IPS-18a (cell line): Measurements from ENCODE around the gene SIPA1.

Experiments used
- H3K27ac ChIP-seq: one replicate; pipeline ENCODE4 v1.5.1; 2013; ENCODE audit warnings: low read length
- H3K27me3 ChIP-seq: one replicate; pipeline ENCODE4 v1.6.1; 2013; ENCODE audit warnings: mild to moderate bottlenecking, low read length; ENCODE audit not compliant: control insufficient read depth, insufficient read depth
- H3K36me3 ChIP-seq: one replicate; pipeline ENCODE4 v1.6.1; 2013; ENCODE audit warnings: low read depth, low read length; ENCODE audit not compliant: control insufficient read depth
- H3K4me1 ChIP-seq: one replicate; pipeline ENCODE4 v1.6.1; 2013; ENCODE audit warnings: low read depth, low read length; ENCODE audit not compliant: control insufficient read depth
- H3K4me3 ChIP-seq: one replicate; pipeline ENCODE4 v1.5.1; 2013; ENCODE audit warnings: low read length
- H3K9ac ChIP-seq: one replicate; pipeline ENCODE4 v1.6.1; 2013; ENCODE audit warnings: mild to moderate bottlenecking, low read length, moderate library complexity
- H3K9me3 ChIP-seq: one replicate; pipeline ENCODE4 v1.6.1; 2013; ENCODE audit warnings: low read depth, low read length; ENCODE audit not compliant: control insufficient read depth

SIPA1 gene

GRCh38 chr11:65611758-65612603 is 25.9 kb upstream of the SIPA1 start:
- H3K4me3 ChIP-seq, result no peak overlapping the region
- no peak overlapping the region for H3K9ac ChIP-seq
- H3K36me3 ChIP-seq, result no peaks in the 10 kb centered on the region
- no peaks in the 10 kb centered on the region for H3K9me3 ChIP-seq
- peaks cover 9% of the 10 kb centered on the region for H3K4me1 ChIP-seq
- H3K27me3 ChIP-seq, result no peaks in the 10 kb centered on the region
- H3K27ac ChIP-seq, result no peak overlapping the region

- Histone ChIP-seq H3K4me3 (no peak overlapping the region), H3K9ac (no peak overlapping the region), H3K9me3 (no peaks in the 10 kb centered on the region), H3K27me3 (no peaks in the 10 kb centered on the region), H3K36me3 (peaks cover 3% of the 10 kb centered on the region), H3K27ac (no peak overlapping the region), H3K4me1 (peaks cover 4% of the 10 kb centered on the region)
Observed at GRCh38 chr11:65612691-65613090, 25.2 kb upstream of the SIPA1 start.

- H3K4me1 ChIP-seq, result no peaks in the 10 kb centered on the region
- peak overlapping the region; percentile 57 for H3K9ac ChIP-seq
- peak overlapping the region; percentile 43 for H3K27ac ChIP-seq
Observed at GRCh38 chr11:65613091-65613928, 24.6 kb upstream of the SIPA1 start.

GRCh38 chr11:65615229-65615949 is 22.5 kb upstream of the SIPA1 start, which contains the start of gene PCNX3:
Gene PCNX3, plus strand, starts transcription at chr11:65615776. Its CDS starts 536 bp downstream, at chr11:65616312.
- H3K27ac ChIP-seq, result peak within 1 kb of the TSS; percentile 28
- peaks cover 24% of the 10 kb centered on the region for H3K36me3 ChIP-seq
- H3K27me3 ChIP-seq, result no peaks in the 10 kb centered on the region
- H3K4me3 ChIP-seq, result peak within 1 kb of the TSS; percentile 70
- H3K9ac ChIP-seq, result peak within 1 kb of the TSS; percentile 57
- no peaks in the 10 kb centered on the region for H3K4me1 ChIP-seq
- H3K9me3 ChIP-seq, result no peaks in the 10 kb centered on the region

More at GRCh38 chr11:65613091-65613928, 24.6 kb upstream of the SIPA1 start:
- H3K4me3 ChIP-seq, result peak overlapping the region; percentile 70
- H3K9me3 ChIP-seq, result no peaks in the 10 kb centered on the region
- peaks cover 7% of the 10 kb centered on the region for H3K36me3 ChIP-seq
- no peaks in the 10 kb centered on the region for H3K27me3 ChIP-seq

GRCh38 chr11:65615950-65616574 is 21.8 kb upstream of the SIPA1 start:
- Histone ChIP-seq H3K27me3 (no peaks in the 10 kb centered on the region), H3K36me3 (peaks cover 28% of the 10 kb centered on the region), H3K4me3 (peak overlapping the region; percentile 70), H3K9me3 (no peaks in the 10 kb centered on the region), H3K9ac (peak overlapping the region; percentile 52), H3K4me1 (no peaks in the 10 kb centered on the region), H3K27ac (no peak overlapping the region)

GRCh38 chr11:65616575-65617001 is 21.3 kb upstream of the SIPA1 start:
- Histone ChIP-seq H3K27ac (no peak overlapping the region), H3K4me1 (no peaks in the 10 kb centered on the region), H3K27me3 (no peaks in the 10 kb centered on the region), H3K4me3 (peak overlapping the region; percentile 70), H3K9me3 (no peaks in the 10 kb centered on the region), H3K9ac (peak overlapping the region; percentile 52), H3K36me3 (peaks cover 28% of the 10 kb centered on the region)

- Histone ChIP-seq H3K4me3 (no peak overlapping the region), H3K9me3 (no peaks in the 10 kb centered on the region), H3K27ac (no peak overlapping the region), H3K9ac (no peak overlapping the region), H3K4me1 (no peaks in the 10 kb centered on the region), H3K27me3 (no peaks in the 10 kb centered on the region), H3K36me3 (peaks cover 34% of the 10 kb centered on the region)
Observed at GRCh38 chr11:65617136-65617850, 20.6 kb upstream of the SIPA1 start.

- H3K4me1 ChIP-seq, result no peaks in the 10 kb centered on the region
- H3K4me3 ChIP-seq, result no peak overlapping the region
- no peak overlapping the region for H3K27ac ChIP-seq
- peaks cover 35% of the 10 kb centered on the region for H3K36me3 ChIP-seq
- no peaks in the 10 kb centered on the region for H3K9me3 ChIP-seq
- H3K9ac ChIP-seq, result no peak overlapping the region
- no peaks in the 10 kb centered on the region for H3K27me3 ChIP-seq
Observed at GRCh38 chr11:65617990-65618751, 19.7 kb upstream of the SIPA1 start.

GRCh38 chr11:65618763-65619162 is 19.1 kb upstream of the SIPA1 start:
- H3K27me3 ChIP-seq, result no peaks in the 10 kb centered on the region
- no peaks in the 10 kb centered on the region for H3K9me3 ChIP-seq
- peaks cover 35% of the 10 kb centered on the region for H3K36me3 ChIP-seq
- no peak overlapping the region for H3K27ac ChIP-seq
- no peak overlapping the region for H3K9ac ChIP-seq
- H3K4me1 ChIP-seq, result no peaks in the 10 kb centered on the region
- no peak overlapping the region for H3K4me3 ChIP-seq
